GM12878 (cell line): ENCODE data around the gene TMPRSS9.

Experiments used
- CREM ChIP-seq: IDR thresholded peaks from 2 replicates; pipeline ENCODE4 v1.6.1; 2014; ENCODE audit warnings: antibody characterized with exemption, low read depth
- CTCF ChIP-seq, 3 experiments: IDR thresholded peaks in 2 of 3; conservative IDR thresholded peaks in 1 of 3; 2 replicates each; pipeline ENCODE4 v1.5.1; 2011; ENCODE audit warnings: low read depth in 3 of 3, low read length in 3 of 3, mild to moderate bottlenecking in 3 of 3, control low read depth in 2 of 3, moderate library complexity in 2 of 3, inconsistent platforms in 1 of 3, mixed read lengths in 1 of 3; ENCODE audit not compliant: control insufficient read depth in 2 of 3, insufficient read depth in 1 of 3; ENCODE audit errors: extremely low read depth in 1 of 3
- E2F4 ChIP-seq: IDR thresholded peaks from 2 replicates; pipeline ENCODE4 v1.6.1; 2012; ENCODE audit warnings: low read depth, low read length, improper control_type of control experiment
- EP300 ChIP-seq, 2 experiments: fragments of 150-350 bp in 1 of 2; IDR thresholded peaks; 2 replicates each; pipeline ENCODE4 v1.6.1; 2011 to 2012; ENCODE audit warnings: low read depth in 2 of 2, low read length in 2 of 2, borderline replicate concordance in 1 of 2, improper control_type of control experiment in 1 of 2, inconsistent platforms in 1 of 2; ENCODE audit not compliant: control insufficient read depth in 1 of 2
- HDAC2 ChIP-seq: fragments of 200-600 bp; sonication (generic); IDR thresholded peaks from 2 replicates; pipeline ENCODE4 v1.6.1; 2017
- HDAC6 ChIP-seq: fragments of 200-600 bp; sonication (generic); IDR thresholded peaks from one replicate; pipeline ENCODE4 v1.8.0; 2017; ENCODE audit warnings: antibody characterized with exemption; ENCODE audit not compliant: unreplicated experiment
- PBX3 ChIP-seq: IDR thresholded peaks from 2 replicates; pipeline ENCODE4 v1.6.1; 2011; ENCODE audit warnings: mild to moderate bottlenecking, low read depth, low read length, moderate library complexity; ENCODE audit not compliant: insufficient replicate concordance
- REST ChIP-seq: IDR thresholded peaks from 2 replicates; pipeline ENCODE4 v1.6.1; 2012; ENCODE audit warnings: mild to moderate bottlenecking, low read depth, low read length
- USF2 ChIP-seq: IDR thresholded peaks from 2 replicates; pipeline ENCODE4 v1.6.1; 2011; ENCODE audit warnings: low read depth, low read length, improper control_type of control experiment, borderline replicate concordance

GRCh38 chr19:2462635-2463421 lies 102.8 kb downstream of the TMPRSS9 start:
- TF ChIP-seq USF2 (no peak), E2F4 (no peak), CTCF (IDR thresholded peaks at IDR 0.05 in 2 of 3, conservative IDR thresholded peaks at IDR 0.05 in 1 of 3; ENCODE audit: control insufficient read depth in 2 of 3, extremely low read depth in 1 of 3, insufficient read depth in 1 of 3, low read depth in 3 of 3, low read length in 3 of 3) (no peak), CREM (no peak), HDAC2 (no peak), PBX3 (no peak), HDAC6 (no peak), EP300 (IDR thresholded peaks at IDR 0.05; ENCODE audit: borderline replicate concordance in 1 of 2, control insufficient read depth in 1 of 2, low read depth in 2 of 2, low read length in 2 of 2) (no peak), REST (no peak)
